SU-DHL-6 (cell line): ENCODE results near the gene EHHADH.
A peak's percentile ranks its signal among the peaks of the same experiment; 100 is the strongest.

Experiments
- H2AFZ ChIP-seq: fragments of 200-600 bp; sonication (generic); 2 replicates; pipeline ENCODE4 v1.6.1; 2014; ENCODE audit warnings: low read depth, mild to moderate bottlenecking, moderate library complexity, mixed read lengths, antibody characterized with exemption, low read length; ENCODE audit not compliant: severe bottlenecking
- H3F3A ChIP-seq: fragments of 200-600 bp; shearing (Covaris generic); 2 replicates; pipeline ENCODE4 v1.6.0; 2016; ENCODE audit warnings: antibody characterized with exemption, mild to moderate bottlenecking; ENCODE audit not compliant: insufficient read depth
- H3K27ac ChIP-seq: fragments of 200-600 bp; sonication (generic); 2 replicates; pipeline ENCODE4 v1.5.1; 2016; ENCODE audit warnings: low read depth, mild to moderate bottlenecking, low read length, moderate library complexity, mixed read lengths
- H3K27me3 ChIP-seq: fragments of 200-600 bp; sonication (generic), shearing (Covaris generic); 2 replicates; pipeline ENCODE4 v1.6.0; 2014; ENCODE audit warnings: mild to moderate bottlenecking, low read length
- H3K36me3 ChIP-seq: fragments of 200-600 bp; sonication (generic); 2 replicates; pipeline ENCODE4 v1.6.1; 2014; ENCODE audit warnings: mild to moderate bottlenecking, low read length, mixed read lengths
- H3K4me2 ChIP-seq: fragments of 300-600, 200-600 bp; shearing (Covaris generic), sonication (generic); 2 replicates; pipeline ENCODE4 v1.6.0; 2014; ENCODE audit warnings: low read length, low read depth, mild to moderate bottlenecking; ENCODE audit not compliant: poor library complexity, severe bottlenecking
- H3K4me3 ChIP-seq: fragments of 200-600 bp; sonication (generic); 2 replicates; pipeline ENCODE4 v1.5.1; 2014; ENCODE audit warnings: antibody characterized with exemption, low read length, mild to moderate bottlenecking, mixed read lengths; ENCODE audit not compliant: insufficient read depth, poor library complexity, severe bottlenecking
- H3K79me2 ChIP-seq: fragments of 200-600 bp; sonication (generic); 2 replicates; pipeline ENCODE4 v1.6.1; 2014; ENCODE audit warnings: mild to moderate bottlenecking, low read length, moderate library complexity; ENCODE audit not compliant: insufficient read depth
- H3K9ac ChIP-seq: fragments of 200-600 bp; sonication (generic); 2 replicates; pipeline ENCODE4 v1.7.0; 2014; ENCODE audit warnings: mild to moderate bottlenecking, low read length
- H3K9me2 ChIP-seq: fragments of 200-600 bp; sonication (generic); replicated peaks from 2 replicates; pipeline ENCODE4 v1.6.1; 2014; ENCODE audit warnings: low read length; ENCODE audit not compliant: insufficient read depth
- H3K9me3 ChIP-seq: fragments of 200-600 bp; sonication (generic); 2 replicates; pipeline ENCODE4 v1.6.1; 2014; ENCODE audit warnings: low read length, mixed read lengths; ENCODE audit not compliant: insufficient read depth
- H4K20me1 ChIP-seq: fragments of 200-600 bp; sonication (generic); 2 replicates; pipeline ENCODE4 v1.6.1; 2014; ENCODE audit warnings: low read depth, mild to moderate bottlenecking, antibody characterized with exemption, low read length, moderate library complexity, mixed read lengths
- EZH2phosphoT487 ChIP-seq: fragments of 200-600 bp; sonication (generic), shearing (Covaris generic); conservative IDR thresholded peaks from 2 replicates; pipeline ENCODE4 v1.6.1; 2018; ENCODE audit warnings: mild to moderate bottlenecking, antibody characterized with exemption, low read length, moderate library complexity, mixed read lengths
- TF ChIP-seq, protein P1 (sequence below): fragments of 200-600 bp; sonication (generic); IDR thresholded peaks from one replicate; pipeline ENCODE4 v1.5.1; 2017; ENCODE audit warnings: antibody characterized with exemption, mild to moderate bottlenecking, low read length, moderate library complexity; ENCODE audit not compliant: insufficient read depth, poor library complexity, severe bottlenecking

Gene EHHADH

DNA sequence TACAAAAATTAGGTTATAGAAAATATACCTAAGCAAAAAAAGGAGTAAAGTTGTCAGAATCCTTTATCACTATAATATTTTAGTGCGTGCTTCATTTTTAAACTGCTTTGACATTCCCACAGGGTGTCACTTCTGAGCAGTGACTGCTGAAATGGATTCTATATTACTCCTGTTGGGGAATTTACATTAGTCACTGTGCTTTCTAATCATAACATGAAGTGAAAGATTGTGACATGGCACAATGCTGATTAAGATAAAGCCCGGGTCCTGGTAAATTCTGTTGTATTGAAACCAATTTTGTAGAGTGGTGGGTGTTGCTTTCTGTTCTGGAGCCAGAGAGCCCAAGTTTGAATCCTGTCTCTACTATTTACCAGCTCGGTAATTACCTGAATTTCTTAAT, 36.4 kb upstream of the EHHADH start:
- Histone ChIP-seq H2AFZ (no peak overlapping the region), H3K9me3 (no peaks in the 10 kb centered on the region), H3K9me2 (no peaks in the 10 kb centered on the region), H3F3A (no peaks in the 10 kb centered on the region), H3K27me3 (no peaks in the 10 kb centered on the region), H3K9ac (no peak overlapping the region), H3K79me2 (no peaks in the 10 kb centered on the region), H3K36me3 (no peaks in the 10 kb centered on the region), H3K4me2 (no peak overlapping the region), H3K4me3 (no peak overlapping the region), H3K27ac (no peak overlapping the region), H4K20me1 (no peaks in the 10 kb centered on the region)
- TF ChIP-seq, protein P1, sequence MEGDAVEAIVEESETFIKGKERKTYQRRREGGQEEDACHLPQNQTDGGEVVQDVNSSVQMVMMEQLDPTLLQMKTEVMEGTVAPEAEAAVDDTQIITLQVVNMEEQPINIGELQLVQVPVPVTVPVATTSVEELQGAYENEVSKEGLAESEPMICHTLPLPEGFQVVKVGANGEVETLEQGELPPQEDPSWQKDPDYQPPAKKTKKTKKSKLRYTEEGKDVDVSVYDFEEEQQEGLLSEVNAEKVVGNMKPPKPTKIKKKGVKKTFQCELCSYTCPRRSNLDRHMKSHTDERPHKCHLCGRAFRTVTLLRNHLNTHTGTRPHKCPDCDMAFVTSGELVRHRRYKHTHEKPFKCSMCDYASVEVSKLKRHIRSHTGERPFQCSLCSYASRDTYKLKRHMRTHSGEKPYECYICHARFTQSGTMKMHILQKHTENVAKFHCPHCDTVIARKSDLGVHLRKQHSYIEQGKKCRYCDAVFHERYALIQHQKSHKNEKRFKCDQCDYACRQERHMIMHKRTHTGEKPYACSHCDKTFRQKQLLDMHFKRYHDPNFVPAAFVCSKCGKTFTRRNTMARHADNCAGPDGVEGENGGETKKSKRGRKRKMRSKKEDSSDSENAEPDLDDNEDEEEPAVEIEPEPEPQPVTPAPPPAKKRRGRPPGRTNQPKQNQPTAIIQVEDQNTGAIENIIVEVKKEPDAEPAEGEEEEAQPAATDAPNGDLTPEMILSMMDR: no peak
- TF ChIP-seq EZH2phosphoT487: no peak

GRCh38 chr3:185283374-185283935, 29.6 kb upstream of the EHHADH start:
- TF ChIP-seq EZH2phosphoT487: no peak
- TF ChIP-seq, protein P1: no peak

GRCh38 chr3:185282696-185283373, 29.0 kb upstream of the EHHADH start:
- Histone ChIP-seq H3K9me3 (no peaks in the 10 kb centered on the region), H3K27me3 (no peaks in the 10 kb centered on the region), H3K27ac (0 out of 2 replicates have a peak overlapping the region, but pooled peaks have one; percentile 13), H3K9me2 (no peaks in the 10 kb centered on the region), H4K20me1 (no peaks in the 10 kb centered on the region), H3K4me3 (peak overlapping the region; percentile 58), H3K4me2 (peak overlapping the region; percentile 65), H3F3A (no peaks in the 10 kb centered on the region), H3K79me2 (peaks cover 7% of the 10 kb centered on the region; the same call in 1 of the 2 replicates), H2AFZ (peak overlapping the region; percentile 62), H3K36me3 (no peaks in the 10 kb centered on the region), H3K9ac (peak overlapping the region; percentile 57)
- TF ChIP-seq EZH2phosphoT487: no peak
- TF ChIP-seq, protein P1: no peak

More at GRCh38 chr3:185283374-185283935, 29.6 kb upstream of the EHHADH start:
- Histone ChIP-seq H3K9ac (peak overlapping the region; percentile 57), H3K9me2 (no peaks in the 10 kb centered on the region), H3K9me3 (no peaks in the 10 kb centered on the region), H3K36me3 (no peaks in the 10 kb centered on the region), H4K20me1 (no peaks in the 10 kb centered on the region), H3F3A (no peaks in the 10 kb centered on the region), H3K4me3 (peak overlapping the region; percentile 58), H3K4me2 (peak overlapping the region; percentile 65), H3K79me2 (peaks cover 7% of the 10 kb centered on the region; the same call in 1 of the 2 replicates), H3K27me3 (no peaks in the 10 kb centered on the region), H3K27ac (no peak overlapping the region), H2AFZ (peak overlapping the region; percentile 62)
